ENCODE results near the gene OR10S1.
"Not testable (repeated sequence)": the region's sequence is repeated elsewhere in the genome, so short reads cannot be mapped to it uniquely, and the experiment has no call there.

The OR10S1 gene

GRCh38 chr11:123977731-123978347 is at the start of gene OR10S1:
OR10S1 (minus strand) TSS chr11:123977781; CDS start chr11:123977664, 117 bp downstream.
- Histone ChIP-seq H3K9me2 (replicated peaks; ENCODE audit: control insufficient read depth, low read length) (no peaks in the 10 kb centered on the region), H3K36me3 (ENCODE audit: control insufficient read depth, low read length) (no peaks in the 10 kb centered on the region), H3K4me3 (ENCODE audit: low read length) (no peak within 1 kb of the TSS), H4K20me1 (ENCODE audit: control insufficient read depth, insufficient read depth, low read depth, low read length) (no peaks in the 10 kb centered on the region), H3K9me3 (ENCODE audit: control insufficient read depth, insufficient read depth, low read length) (no peaks in the 10 kb centered on the region), H3K27me3 (ENCODE audit: control insufficient read depth, low read length) (no peaks in the 10 kb centered on the region), H3K4me1 (ENCODE audit: control insufficient read depth, low read length) (no peaks in the 10 kb centered on the region), H3K79me2 (ENCODE audit: control insufficient read depth, low read length) (no peaks in the 10 kb centered on the region), H3F3A (ENCODE audit: control insufficient read depth, insufficient read depth) (no peaks in the 10 kb centered on the region), H3K27ac (ENCODE audit: low read depth, low read length) (no peak within 1 kb of the TSS), H3K4me2 (ENCODE audit: low read length) (no peak within 1 kb of the TSS)
- TF ChIP-seq CTCF (IDR thresholded peaks at IDR 0.05; ENCODE audit: low read depth, low read length, poor library complexity, severe bottlenecking): no peak
- no peak for TF ChIP-seq EZH2phosphoT487 (IDR thresholded peaks at IDR 0.05; ENCODE audit: borderline replicate concordance, low read length)

- H4K20me1 ChIP-seq (ENCODE audit: control insufficient read depth, insufficient read depth, low read depth, low read length): no peaks in the 10 kb centered on the region
- H3K27ac ChIP-seq (ENCODE audit: low read depth, low read length): no peak within 1 kb of the TSS
- TF ChIP-seq CTCF (IDR thresholded peaks at IDR 0.05; ENCODE audit: low read depth, low read length, poor library complexity, severe bottlenecking): no peak
- no peak for TF ChIP-seq EZH2phosphoT487 (IDR thresholded peaks at IDR 0.05; ENCODE audit: borderline replicate concordance, low read length)
- H3F3A ChIP-seq (ENCODE audit: control insufficient read depth, insufficient read depth): no peaks in the 10 kb centered on the region
- H3K4me1 ChIP-seq (ENCODE audit: control insufficient read depth, low read length): no peaks in the 10 kb centered on the region
- no peaks in the 10 kb centered on the region for H3K9me3 ChIP-seq (ENCODE audit: control insufficient read depth, insufficient read depth, low read length)
- H3K27me3 ChIP-seq (ENCODE audit: control insufficient read depth, low read length): no peaks in the 10 kb centered on the region
- no peak within 1 kb of the TSS for H3K4me2 ChIP-seq (ENCODE audit: low read length)
- H3K9me2 ChIP-seq (replicated peaks; ENCODE audit: control insufficient read depth, low read length): no peaks in the 10 kb centered on the region
- H3K36me3 ChIP-seq (ENCODE audit: control insufficient read depth, low read length): no peaks in the 10 kb centered on the region
- H3K4me3 ChIP-seq (ENCODE audit: low read length): no peak within 1 kb of the TSS
- H3K79me2 ChIP-seq (ENCODE audit: control insufficient read depth, low read length): no peaks in the 10 kb centered on the region
Observed at GRCh38 chr11:124026498-124026897, 48.9 kb upstream of the OR10S1 start, which contains the start of gene OR10G8. OR10G8 (plus strand) TSS chr11:124026798; CDS start chr11:124029623, 2,825 bp downstream.

GRCh38 chr11:124015837-124016236 is 38.3 kb upstream of the OR10S1 start:
- H3K36me3 ChIP-seq (ENCODE audit: control insufficient read depth, low read length); H3K4me3 ChIP-seq (ENCODE audit: low read length); H3K4me1 ChIP-seq (ENCODE audit: control insufficient read depth, low read length); H3F3A ChIP-seq (ENCODE audit: control insufficient read depth, insufficient read depth); H3K9me3 ChIP-seq (ENCODE audit: control insufficient read depth, insufficient read depth, low read length); H3K4me2 ChIP-seq (ENCODE audit: low read length); H3K27ac ChIP-seq (ENCODE audit: low read depth, low read length); H4K20me1 ChIP-seq (ENCODE audit: control insufficient read depth, insufficient read depth, low read depth, low read length); H3K27me3 ChIP-seq (ENCODE audit: control insufficient read depth, low read length); H3K79me2 ChIP-seq (ENCODE audit: control insufficient read depth, low read length); H3K9me2 ChIP-seq (replicated peaks; ENCODE audit: control insufficient read depth, low read length): not testable (repeated sequence)

- no peaks in the 10 kb centered on the region for H3K4me1 ChIP-seq (ENCODE audit: control insufficient read depth, low read length)
Observed at GRCh38 chr11:124012697-124013096, 35.1 kb upstream of the OR10S1 start, which contains the start of gene OR10G4. OR10G4 (plus strand) TSS chr11:124012997; CDS start chr11:124015575, 2,578 bp downstream.

More at GRCh38 chr11:124012697-124013096, 35.1 kb upstream of the OR10S1 start, which contains the start of gene OR10G4:
- no peak within 1 kb of the TSS for H3K4me3 ChIP-seq (ENCODE audit: low read length)
- H3K79me2 ChIP-seq (ENCODE audit: control insufficient read depth, low read length): no peaks in the 10 kb centered on the region
- H4K20me1 ChIP-seq (ENCODE audit: control insufficient read depth, insufficient read depth, low read depth, low read length): no peaks in the 10 kb centered on the region
- no peak within 1 kb of the TSS for H3K4me2 ChIP-seq (ENCODE audit: low read length)
- H3K36me3 ChIP-seq (ENCODE audit: control insufficient read depth, low read length): no peaks in the 10 kb centered on the region
- no peak within 1 kb of the TSS for H3K27ac ChIP-seq (ENCODE audit: low read depth, low read length)
- no peaks in the 10 kb centered on the region for H3K27me3 ChIP-seq (ENCODE audit: control insufficient read depth, low read length)
- no peaks in the 10 kb centered on the region for H3K9me3 ChIP-seq (ENCODE audit: control insufficient read depth, insufficient read depth, low read length)
- H3F3A ChIP-seq (ENCODE audit: control insufficient read depth, insufficient read depth): no peaks in the 10 kb centered on the region
- no peaks in the 10 kb centered on the region for H3K9me2 ChIP-seq (replicated peaks; ENCODE audit: control insufficient read depth, low read length)
- no peak for TF ChIP-seq EZH2phosphoT487 (IDR thresholded peaks at IDR 0.05; ENCODE audit: borderline replicate concordance, low read length)
- TF ChIP-seq CTCF (IDR thresholded peaks at IDR 0.05; ENCODE audit: low read depth, low read length, poor library complexity, severe bottlenecking): no peak

All from DOHH2 (cell line).